GM18858 (cell line): ENCODE data around the gene RTTN.

Experiments
- ATAC-seq: cut with Tn5 transposase; IDR thresholded peaks from one replicate; pipeline ENCODE4 v1.9.1; 2021; ENCODE audit not compliant: unreplicated experiment

RTTN gene

DNA sequence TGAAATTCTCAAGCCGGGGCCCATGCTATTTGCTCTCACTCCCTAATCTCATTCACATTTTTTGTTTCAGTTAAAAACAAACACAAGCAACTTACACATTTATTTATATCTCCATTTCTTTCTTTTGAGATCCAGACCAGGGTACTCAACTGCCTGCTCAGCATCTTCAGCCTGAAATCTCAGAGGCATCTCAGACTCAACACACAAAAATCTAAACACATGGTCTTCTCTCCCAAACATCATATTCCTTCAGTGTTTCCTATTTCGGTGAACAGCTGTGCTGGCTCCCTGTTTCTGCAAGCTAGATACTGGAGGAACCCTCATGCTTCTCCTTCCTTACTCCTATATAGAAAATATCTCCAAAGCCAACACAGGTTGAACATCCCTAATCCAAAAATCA lies 11.3 kb upstream of the RTTN start:
- ATAC-seq, result no peak

DNA sequence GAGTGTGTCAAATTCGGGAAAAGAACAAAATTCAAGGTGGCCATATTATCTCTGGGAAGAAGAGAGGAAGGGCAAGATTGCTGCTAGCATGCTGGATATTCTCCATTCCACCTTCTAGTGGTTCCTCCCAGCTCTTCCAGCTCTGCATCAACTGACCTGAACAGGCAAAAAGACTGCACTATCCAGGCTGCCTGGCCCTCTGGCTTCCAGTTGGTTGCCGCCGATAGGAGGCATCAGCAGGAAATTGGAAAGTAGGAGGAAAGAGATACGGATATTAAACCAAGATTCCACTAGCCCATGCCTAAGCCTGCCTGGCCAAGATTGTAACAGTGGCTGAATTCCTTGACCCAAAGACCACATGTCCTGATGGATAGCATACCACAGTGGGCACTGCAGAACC lies 1.7 kb upstream of the RTTN start:
- ATAC-seq, result no peak

DNA sequence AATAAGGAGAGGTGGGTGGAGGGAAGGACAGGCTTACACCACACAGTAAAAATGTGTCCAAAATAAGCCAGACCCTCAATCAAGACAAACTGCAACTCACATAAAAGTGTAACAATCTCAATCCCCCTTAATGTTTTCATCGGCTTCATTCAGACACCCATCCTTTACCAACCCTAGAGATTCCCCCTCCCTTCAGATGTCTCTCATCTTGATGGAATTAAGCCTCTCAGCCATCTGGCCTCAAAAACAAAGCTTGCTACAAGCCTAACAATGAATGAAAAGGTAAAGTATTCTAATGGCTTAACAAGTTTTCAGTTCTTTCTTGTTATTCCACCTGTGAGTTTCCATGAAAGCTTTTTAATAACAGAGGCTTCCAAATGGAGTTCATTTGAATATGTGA lies 5.2 kb downstream of the RTTN start:
- no peak for ATAC-seq

DNA sequence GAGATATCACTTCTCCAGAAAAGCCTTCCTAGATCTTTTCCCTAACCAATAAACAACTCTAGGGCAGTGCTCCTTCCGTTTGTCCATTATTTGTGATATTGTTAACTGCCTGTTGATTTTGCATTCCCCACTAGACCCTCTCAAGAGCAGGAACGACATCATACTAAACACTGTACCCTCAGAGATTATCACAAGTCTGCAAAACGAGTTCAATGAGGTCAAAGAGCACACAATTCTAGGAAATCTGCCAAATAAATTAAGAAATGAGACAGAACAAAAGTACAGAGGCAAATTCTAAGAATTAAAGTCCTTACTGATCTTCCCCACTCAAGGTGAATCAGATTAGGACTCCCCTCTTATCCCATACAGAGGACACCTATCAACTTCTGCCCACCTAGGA lies 7.6 kb downstream of the RTTN start:
- no peak for ATAC-seq

DNA sequence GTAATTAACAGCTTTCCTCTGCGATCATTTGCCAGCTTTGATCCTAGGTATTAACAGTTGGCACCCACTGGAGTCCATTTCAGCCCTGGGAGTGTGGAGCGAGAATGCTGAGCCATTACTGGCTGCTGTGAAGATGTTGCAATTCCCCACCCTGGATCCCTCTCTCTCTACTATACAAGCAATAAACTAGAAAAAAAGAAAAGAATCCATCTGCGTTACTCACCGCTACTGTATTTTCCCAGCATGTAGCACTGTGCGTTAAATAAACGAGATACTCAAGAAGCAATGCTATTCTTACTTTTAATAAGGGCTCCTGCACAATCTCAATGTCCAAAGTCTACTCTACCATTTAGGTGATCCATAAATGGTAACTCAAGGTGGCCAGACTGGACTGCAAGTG lies 8.5 kb downstream of the RTTN start:
- ATAC-seq, result no peak

DNA sequence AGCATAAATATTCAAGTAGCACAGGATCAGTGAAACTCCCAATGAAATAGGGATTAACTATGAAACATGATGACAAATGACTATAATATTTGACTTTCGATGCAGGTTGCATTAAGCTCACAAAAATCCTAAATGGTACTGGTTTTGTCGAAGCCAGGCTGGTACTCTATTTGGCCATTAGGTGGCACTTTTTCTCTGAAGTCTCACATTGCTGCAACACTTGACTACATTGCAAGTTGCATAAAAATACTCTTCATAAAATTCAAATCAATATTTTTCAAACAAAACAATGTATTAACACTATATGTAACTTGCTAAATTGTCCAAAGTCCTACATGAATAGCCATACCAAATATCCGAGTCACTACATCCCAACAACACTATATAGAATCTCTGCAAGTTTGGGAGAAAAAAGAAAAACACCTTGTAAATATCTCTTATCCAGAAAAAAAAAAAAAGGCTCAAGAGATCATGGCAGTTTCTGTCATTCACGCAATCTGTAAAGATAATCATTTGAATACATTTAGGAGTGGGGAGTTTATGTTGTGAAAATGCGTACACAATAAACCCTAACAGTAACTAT lies 9.5 kb downstream of the RTTN start:
- peak; percentile 13 for ATAC-seq

DNA sequence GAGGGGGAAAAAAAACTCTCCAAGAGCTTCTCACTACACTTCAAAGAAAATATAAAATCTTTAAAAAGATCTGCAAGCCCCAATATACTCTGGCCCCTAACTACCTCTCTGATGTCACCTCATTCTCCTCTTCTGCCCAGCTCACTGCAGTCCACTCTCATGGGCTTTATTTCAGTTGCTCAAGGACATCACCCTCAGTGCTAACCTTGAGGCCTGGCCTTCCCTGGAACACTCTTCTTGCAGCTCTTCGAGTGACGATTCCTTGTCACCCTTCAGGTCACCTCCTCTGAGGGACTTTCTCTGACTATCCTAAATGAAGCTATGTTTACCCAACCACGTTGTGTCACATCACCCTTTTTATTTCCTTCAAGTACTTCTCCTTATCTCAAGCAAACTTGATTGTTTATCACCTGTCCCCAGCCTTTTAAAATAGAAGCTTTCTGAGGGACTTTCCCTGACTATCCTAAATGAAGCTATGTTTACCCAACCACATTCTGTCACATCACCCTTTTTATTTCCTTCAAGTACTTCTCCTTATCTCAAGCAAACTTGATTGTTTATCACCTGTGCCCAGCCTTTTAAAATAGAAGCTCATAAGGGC lies 10.4 kb downstream of the RTTN start:
- ATAC-seq, result peak; percentile 38

DNA sequence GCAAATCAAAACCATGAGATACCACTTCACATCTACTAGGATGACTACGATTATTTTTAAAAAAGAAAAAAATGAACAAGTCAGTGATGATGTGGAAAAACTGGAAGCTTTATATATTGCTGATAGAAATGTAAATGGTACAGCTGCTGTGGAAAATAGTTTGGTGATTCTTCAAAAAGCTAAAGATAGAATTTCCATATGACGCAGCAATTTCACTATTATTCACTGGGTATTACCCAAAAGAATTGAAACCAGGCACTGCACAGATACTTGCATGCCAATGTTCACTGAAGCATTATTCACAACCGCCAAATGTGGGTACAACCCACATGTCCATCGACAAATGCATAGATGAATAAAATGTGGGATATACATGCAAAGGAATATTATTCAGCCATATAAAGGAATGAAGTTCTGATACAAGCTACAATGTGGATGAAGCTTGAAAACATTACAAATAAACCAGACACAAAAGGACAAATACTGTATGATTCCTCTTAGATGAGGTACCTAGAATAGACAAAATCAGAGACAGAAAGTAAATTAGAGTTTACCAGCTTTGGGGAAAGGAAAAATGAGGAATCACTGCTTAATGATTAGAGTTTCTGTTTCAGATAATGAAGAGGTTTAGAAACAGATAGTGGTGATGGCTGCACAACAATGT lies 11.1 kb downstream of the RTTN start:
- ATAC-seq, result peak; percentile 81

DNA sequence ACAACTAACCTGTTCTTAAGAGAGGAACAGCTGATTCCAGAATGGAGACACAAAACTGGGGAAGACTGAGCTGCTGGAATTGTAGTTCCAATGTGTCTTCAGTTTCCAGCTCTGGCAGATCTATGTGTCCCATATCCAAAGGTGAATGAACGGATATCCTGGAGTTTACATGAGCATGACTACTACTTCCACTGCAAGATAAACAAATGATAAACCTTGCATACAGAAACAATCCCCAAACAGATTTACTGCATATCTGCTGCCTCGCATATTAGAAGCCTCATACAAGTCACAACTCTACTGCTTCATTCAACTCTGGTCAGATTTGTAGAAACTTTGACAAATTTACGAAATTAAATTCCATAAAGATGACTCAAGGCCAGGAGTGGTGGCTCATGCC lies 15.0 kb downstream of the RTTN start:
- no peak for ATAC-seq

DNA sequence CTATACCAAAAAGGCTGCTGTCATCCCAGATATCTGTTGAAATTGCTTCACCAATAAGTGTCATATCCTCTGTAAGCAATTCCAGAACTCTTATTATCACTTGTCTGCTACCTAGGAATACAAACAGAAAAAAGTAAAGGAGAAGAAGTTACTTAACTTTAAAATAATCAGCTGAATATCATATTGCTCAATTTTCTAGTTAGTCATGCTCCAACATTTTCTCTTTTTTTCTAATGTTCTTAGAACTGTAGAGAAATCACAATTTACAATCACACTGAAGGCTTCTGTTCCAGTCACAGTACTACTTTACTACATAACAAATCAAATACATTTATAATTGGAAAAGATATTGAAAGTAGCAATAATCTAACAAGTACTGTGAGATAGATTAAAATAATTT lies 17.4 kb downstream of the RTTN start:
- ATAC-seq, result no peak

DNA sequence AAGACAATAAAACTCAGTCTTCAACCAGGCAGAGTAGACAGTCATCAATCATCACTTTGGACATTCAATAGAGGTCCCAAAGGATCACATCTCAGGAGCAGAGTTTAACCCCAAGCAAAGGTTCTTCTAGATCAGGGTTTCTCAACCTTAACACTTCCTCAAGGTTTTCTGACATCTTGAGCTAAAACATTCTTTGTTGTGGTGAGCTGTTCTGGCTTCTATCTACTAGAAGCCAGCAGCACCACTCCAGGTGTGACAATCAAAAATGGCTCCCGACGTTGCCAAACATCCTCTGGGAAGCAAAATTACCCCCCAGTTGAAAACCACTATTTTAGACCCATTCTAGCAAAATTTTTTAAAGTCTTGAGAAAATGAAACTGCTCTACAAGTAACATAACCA lies 22.0 kb downstream of the RTTN start:
- no peak for ATAC-seq

DNA sequence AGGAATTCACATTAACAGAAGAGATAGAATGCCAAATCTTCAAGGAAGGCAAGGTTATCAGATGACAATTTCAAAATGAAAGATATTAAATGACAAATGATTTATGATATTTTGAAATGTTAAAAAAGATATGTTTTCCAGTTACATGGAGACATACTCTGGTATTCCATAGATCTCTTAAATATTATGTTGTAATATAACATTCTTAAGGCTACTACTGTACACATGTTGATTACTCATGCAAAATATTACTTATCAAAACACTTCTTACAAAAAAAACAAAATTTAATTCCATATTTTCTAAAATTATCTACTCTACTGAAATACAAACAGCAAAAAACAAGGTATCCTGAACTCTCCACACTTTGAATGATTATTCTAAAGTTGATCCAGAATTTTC lies 22.9 kb downstream of the RTTN start:
- ATAC-seq, result no peak

DNA sequence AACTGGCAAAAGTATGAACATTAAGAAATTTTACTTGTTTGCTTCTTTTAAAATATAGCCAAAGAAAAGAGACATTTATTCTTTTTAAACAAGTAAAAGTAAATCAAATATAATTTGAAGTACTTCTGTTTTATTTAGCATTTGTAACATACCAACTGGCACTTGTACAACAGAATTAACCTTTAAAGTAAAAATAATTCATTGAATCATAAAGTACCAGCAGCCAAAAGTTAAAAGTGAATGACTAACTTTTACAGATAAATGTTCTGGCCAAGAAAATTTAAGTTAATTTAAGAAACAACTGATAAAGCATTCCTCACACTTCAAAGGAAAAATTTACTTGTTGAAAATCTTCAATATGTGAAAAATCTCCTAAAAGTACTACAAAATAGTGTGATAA lies 23.8 kb downstream of the RTTN start:
- ATAC-seq, result no peak

DNA sequence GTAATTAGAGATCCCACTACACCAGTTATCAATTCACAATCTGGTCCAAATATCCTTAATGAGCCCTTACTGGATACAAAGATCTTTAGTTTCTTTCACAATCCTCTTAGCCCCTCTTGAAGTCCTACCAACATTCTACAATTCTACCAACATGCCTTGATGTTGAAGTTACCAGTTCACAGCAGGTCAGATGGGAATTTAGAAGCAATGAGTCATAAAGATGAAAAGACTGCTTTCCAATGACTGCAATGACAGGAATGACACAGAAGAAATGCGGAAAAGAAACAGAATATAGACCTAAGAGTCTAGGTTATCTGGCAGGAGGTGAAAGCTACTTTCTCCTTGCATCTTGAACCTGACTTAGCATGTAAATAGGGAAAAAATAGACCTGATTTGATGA lies 24.5 kb downstream of the RTTN start:
- ATAC-seq, result no peak

DNA sequence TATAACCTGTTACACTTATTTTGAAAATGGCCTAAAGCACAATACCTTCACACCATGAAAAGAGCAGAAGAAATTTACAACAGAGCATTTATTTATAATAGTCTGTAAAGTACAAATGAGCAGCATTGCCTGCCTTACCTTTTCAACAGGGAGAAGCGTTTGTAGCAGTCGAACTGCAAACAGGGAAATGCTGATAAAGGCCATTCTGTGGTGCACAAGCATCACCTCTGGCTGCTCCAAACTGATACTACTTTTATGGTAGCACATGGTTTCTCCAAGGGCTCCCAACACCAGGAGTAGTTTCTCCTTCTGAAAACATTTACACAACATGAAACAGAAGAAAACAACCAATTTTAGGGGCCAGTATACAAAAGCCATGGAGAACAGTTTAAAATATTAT lies 28.9 kb downstream of the RTTN start:
- no peak for ATAC-seq

DNA sequence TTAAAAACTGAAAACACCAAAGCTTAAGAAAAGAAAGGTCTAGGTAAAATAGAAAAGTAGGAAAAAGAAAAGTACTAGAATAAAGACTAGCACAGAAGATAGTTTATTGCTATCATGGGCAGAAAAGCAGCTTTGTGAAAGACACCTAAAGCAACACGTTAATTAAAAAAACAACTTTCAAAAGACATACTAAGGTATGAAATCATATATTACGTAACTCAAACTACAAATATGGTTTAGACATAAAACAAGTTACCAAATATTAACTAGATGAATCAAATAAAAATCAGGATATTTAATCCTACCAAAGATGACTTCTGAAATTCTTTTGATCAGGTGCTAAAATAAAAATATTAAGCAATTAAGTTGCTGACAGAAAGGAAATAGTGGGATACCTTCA lies 30.3 kb downstream of the RTTN start:
- no peak for ATAC-seq

DNA sequence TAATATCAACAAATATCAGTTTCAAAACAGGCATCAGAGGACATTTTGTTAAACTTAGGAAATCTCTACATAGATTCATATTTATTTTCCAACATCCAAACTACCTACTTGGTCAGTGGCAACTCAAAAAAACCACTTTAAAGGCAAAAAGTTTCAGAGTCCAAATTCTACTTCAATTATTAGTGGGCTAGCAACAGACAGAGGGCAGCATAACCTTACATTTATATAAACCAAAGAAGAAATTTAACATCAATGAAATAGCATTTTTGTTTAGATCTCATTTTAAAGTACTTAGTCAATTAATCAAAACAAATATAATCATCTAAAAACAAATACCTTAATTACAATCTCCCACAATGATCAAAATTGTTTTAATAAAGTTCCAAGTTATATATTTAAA lies 33.3 kb downstream of the RTTN start:
- ATAC-seq, result no peak

DNA sequence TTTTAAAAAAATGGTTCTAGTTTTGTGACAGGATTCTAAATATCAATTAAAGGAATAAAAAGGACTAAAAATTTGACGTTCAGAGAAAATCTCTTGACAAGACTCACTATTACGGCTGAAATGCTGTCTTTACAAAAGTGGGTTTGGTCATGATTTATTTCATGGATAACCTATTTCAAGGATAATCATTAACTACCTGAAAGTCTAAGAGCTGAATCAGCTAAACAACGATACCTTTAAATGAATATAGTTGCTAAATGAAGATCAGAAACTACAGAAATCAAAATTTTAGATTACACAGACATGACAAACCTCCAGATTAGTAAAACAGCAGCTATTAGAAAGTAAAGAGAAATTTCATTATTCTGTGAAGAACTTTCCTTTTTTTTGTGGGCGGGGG lies 35.7 kb downstream of the RTTN start:
- no peak for ATAC-seq

DNA sequence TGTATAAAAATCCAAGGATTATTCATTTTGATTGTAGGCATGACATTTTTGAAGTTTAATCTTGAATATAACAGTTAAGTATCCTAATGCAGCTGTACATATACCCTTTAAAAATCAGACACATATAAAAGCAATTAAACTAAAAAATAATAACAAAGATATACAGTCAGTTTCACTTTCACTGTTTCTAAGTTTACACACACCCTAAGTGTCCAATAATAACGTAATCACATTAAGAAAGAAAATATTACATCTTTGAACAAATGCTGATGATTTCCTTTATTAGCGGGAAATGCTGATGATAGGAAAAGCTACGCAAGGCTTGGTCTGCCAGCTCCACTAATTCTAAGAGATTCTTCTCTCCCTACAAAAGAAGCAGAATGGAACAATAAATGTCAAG lies 38.8 kb downstream of the RTTN start:
- no peak for ATAC-seq

DNA sequence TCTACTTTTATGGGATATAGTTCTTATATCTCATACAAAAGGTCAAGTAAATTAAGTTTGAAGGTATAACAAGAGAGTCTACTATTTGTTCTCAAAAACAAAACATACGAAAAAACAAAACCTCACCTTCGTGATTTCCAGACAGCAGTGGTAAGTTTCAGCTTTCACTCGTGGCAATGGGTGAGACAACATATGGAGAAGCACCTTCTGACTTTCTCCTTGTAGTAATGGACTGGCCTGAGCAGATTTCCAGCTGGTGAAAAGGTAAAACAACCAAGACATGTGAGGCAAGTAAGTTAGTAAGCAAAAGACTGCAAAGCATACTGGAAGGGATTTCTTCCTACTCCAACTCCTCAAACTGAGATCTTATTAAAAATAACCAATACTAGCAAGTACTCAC lies 39.6 kb downstream of the RTTN start:
- peak; percentile 45 for ATAC-seq

DNA sequence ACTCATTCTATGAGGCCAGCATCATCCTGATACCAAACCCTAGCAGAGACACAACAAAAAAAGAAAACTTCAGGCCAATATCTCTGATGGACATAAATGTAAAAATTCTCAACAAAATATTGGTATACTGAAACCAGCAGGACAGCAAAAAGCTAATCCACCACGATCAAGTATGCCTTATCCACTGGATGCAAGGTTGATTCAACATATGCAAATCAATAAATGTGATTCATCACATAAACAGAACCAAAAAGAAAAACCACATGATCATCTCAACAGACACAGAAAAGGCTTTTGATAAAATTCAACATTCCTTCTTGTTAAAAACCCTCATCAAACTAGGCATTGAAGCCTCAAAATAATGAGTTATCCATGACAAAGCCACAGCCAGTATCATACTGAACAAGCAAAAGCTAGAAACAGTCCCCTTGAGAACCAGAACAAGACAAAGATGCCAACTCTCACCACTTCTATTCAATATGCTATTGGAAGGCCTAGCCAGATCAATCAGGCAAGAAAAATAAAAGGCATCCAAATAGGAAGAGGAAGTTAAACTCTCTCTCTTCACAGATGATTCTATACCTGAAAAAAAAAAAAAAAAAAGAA lies 45.3 kb downstream of the RTTN start:
- ATAC-seq, result no peak

DNA sequence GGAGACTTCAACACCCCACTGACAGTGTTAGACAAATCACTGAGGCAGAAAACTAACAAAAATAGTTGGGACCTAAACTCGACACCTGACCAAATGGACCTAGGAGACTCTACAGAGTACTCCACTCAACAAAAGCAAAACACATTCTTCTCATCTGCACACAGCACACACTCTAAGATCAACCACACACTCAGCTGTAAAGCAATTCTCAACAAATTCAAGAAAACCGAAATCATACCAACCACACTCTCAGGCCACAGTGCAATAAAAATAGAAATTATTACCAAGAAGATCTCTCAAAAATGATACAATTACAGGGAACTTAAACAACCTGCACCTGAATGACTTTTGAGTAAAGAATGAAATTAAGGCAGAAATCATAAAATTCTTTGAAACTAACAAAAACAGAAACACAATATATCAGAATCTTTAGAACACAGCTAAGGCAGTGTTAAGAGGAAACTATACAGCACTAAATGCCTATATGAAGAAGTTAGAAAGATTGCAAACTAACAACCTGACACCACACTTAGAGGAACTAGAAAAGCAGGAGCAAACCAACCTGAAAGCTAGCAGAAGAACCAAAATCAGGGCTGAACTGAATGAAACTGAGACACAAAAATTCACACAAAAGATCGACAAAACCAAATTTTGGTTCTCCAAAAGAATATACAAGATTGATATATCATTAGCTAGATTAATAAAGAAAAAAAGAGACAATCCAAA lies 46.3 kb downstream of the RTTN start:
- ATAC-seq, result peak; percentile 76
